Measurements from ENCODE around the gene NCOA7.
"Not testable (repeated sequence)": the region's sequence is repeated elsewhere in the genome, so short reads cannot be mapped to it uniquely, and the experiment has no call there.

NCOA7 gene

GRCh38 chr6:125839879-125840278, 49.1 kb downstream of the NCOA7 start:
- DNase-seq (ENCODE audit: low read depth), result no peak
- no peak overlapping the region for H3K4me3 ChIP-seq (ENCODE audit: low read length)
- no peak for TF ChIP-seq CTCF (conservative IDR thresholded peaks at IDR 0.05; ENCODE audit: low read depth, low read length)

DNA sequence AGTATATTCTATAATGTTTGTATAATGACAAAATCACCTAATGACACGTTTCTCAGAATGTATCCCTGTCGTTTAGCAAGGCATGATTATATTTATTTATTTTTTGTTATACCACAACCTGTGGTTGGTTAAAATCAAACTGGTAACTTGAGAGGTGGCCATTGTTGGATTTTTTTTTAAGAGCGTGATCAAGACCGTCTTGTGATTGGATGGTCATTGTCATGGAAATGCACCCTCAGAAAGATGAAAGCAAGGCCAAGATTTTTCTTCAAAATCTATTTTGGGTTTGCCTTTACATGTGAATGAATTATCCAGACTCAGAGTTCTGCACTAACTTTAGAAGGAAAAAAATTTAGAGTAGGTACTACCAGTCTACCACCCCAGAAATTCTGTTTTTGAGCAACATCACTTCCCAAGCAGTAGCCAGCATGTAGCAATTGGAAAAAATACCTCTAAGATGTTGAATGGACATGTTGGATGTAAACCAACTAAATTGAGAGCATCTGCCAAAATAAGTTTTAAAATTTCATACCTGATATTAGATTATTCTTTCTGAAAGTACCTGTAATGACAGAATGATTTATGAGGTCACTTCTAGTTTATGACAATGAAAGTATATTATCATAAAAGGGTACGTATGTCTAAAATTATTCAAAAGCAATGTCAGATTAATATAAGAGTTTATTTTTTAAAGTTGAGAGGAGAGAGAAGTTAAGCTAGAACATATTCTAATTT, 50.8 kb downstream of the NCOA7 start:
- TF ChIP-seq CTCF (conservative IDR thresholded peaks at IDR 0.05; ENCODE audit: low read depth, low read length), result no peak
- H3K4me3 ChIP-seq (ENCODE audit: low read length), result no peak overlapping the region
- no peak for DNase-seq (ENCODE audit: low read depth)

GRCh38 chr6:125842091-125842626, 51.4 kb downstream of the NCOA7 start:
- TF ChIP-seq CTCF (conservative IDR thresholded peaks at IDR 0.05; ENCODE audit: low read depth, low read length), result no peak
- no peak overlapping the region for H3K4me3 ChIP-seq (ENCODE audit: low read length)
- no peak for DNase-seq (ENCODE audit: low read depth)

GRCh38 chr6:125843593-125843992, 52.8 kb downstream of the NCOA7 start:
- no peak for DNase-seq (ENCODE audit: low read depth)
- H3K4me3 ChIP-seq (ENCODE audit: low read length), result no peak overlapping the region
- TF ChIP-seq CTCF (conservative IDR thresholded peaks at IDR 0.05; ENCODE audit: low read depth, low read length), result no peak

DNA sequence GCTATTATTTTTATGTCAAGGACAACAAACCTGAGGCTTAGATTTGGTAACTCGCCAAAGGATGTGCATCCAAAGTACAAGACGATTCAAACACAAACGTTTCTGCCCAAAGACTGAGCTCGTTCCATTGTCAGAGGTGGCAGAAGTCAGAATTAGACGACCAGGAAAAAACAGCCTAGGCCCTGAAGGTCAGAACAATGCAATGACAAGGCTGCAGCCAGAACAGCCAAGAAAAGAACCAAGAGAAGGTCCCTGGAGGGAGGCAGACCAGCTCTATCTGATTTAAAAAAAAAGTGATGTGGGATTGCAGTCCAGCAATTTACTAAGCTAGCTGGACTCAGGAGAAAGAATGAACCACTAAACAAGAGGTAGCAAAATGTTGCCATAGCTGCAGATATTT, 54.2 kb downstream of the NCOA7 start:
- H3K4me3 ChIP-seq (ENCODE audit: low read length), result no peak overlapping the region
- no peak for TF ChIP-seq CTCF (conservative IDR thresholded peaks at IDR 0.05; ENCODE audit: low read depth, low read length)
- DNase-seq (ENCODE audit: low read depth), result no peak

DNA sequence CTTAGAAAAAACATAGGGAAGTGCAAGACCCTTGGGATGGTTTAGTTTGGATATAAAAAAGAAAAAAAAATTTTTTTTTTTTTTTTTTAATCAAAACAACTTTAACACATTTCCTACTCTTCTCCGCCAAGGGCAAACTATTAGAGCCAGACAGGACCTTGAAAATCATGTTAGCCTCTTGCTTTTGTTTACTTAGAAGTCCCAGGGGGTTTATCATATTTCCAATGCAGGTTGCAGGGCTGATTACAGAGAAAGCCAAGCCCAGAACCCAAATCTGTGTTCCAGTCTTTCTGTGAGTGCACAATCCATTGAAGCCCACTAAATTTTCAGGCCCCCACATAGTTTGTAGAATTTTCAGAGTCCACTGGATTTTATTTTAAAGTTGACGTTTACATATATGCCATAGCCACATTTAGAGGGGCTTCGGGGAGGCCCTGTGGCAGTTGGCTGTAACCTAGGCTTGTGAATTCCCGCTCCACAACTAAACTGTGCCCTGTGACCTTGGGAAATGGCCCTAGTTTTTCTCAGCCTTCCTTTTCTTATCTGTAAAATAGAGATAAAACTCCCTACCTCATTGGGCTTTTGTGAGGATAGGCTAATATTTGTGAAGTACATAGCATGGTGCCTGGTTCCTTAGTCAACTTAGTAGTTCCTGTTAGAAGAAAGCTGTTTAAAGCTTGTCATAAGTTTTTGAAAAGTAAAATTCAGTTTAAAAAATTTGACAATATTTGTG, 55.7 kb downstream of the NCOA7 start:
- no peak overlapping the region for H3K4me3 ChIP-seq (ENCODE audit: low read length)
- DNase-seq (ENCODE audit: low read depth), result no peak
- TF ChIP-seq CTCF (conservative IDR thresholded peaks at IDR 0.05; ENCODE audit: low read depth, low read length), result no peak

DNA sequence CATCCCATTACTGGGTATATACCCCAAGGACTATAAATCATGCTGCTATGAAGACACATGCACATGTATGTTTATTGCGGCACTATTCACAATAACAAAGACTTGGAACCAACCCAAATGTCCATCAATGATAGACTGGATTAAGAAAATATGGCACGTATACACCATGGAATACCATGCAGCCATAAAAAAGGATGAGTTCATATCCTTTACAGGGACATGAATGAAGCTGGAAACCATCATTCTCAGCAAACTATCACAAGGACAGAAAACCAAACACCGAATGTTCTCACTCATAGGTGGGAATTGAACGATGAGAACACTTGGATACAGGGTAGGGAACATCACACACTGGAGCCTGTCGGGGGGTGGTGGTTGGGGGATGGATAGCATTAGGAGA, 57.5 kb downstream of the NCOA7 start:
- not testable (repeated sequence) for DNase-seq (ENCODE audit: low read depth); H3K4me3 ChIP-seq (ENCODE audit: low read length)

Data from retinal pigment epithelial cell (primary cell).